GM12892 (cell line): ENCODE results near the gene SPSB3.
"Not testable (repeated sequence)": the region's sequence is repeated elsewhere in the genome, so short reads cannot be mapped to it uniquely, and the experiment has no call there.

Experiments
- DNase-seq: peaks from one replicate; pipeline ENCODE4 v3.0.0; 2011; ENCODE audit not compliant: insufficient read length
- FAIRE-seq: peaks from 2 replicates; lab custom pipeline; 2011; peaks lifted over from hg19 to GRCh38; lab: Jason Lieb, UNC
- POLR2A ChIP-seq: IDR thresholded peaks from 2 replicates; pipeline ENCODE4 v1.6.1; 2011; ENCODE audit warnings: low read depth, low read length, control low read depth
- POLR2AphosphoS5 ChIP-seq: IDR thresholded peaks from 2 replicates; pipeline ENCODE4 v1.6.1; 2011; ENCODE audit warnings: low read depth, low read length, control low read depth
- TAF1 ChIP-seq: IDR thresholded peaks from 2 replicates; pipeline ENCODE4 v1.6.1; 2011; ENCODE audit warnings: low read depth, mild to moderate bottlenecking, control low read depth, low read length, borderline replicate concordance

The SPSB3 gene

GRCh38 chr16:1734816-1735215 is 47.6 kb downstream of the SPSB3 start:
- no peak for FAIRE-seq
- no peak for DNase-seq
- TF ChIP-seq TAF1, result no peak
- TF ChIP-seq POLR2A, result no peak
- no peak for TF ChIP-seq POLR2AphosphoS5

GRCh38 chr16:1734123-1734522 is 48.2 kb downstream of the SPSB3 start:
- no peak for FAIRE-seq
- TF ChIP-seq POLR2A, result no peak
- TF ChIP-seq POLR2AphosphoS5, result no peak
- no peak for TF ChIP-seq TAF1
- DNase-seq, result no peak

- DNase-seq, FAIRE-seq: not testable (repeated sequence)
These were observed 49.8 kb downstream of the SPSB3 start for GRCh38 chr16:1732551-1732987.

- DNase-seq, result no peak
- FAIRE-seq, result no peak
- no peak for TF ChIP-seq POLR2AphosphoS5
- no peak for TF ChIP-seq POLR2A
- no peak for TF ChIP-seq TAF1
These were observed 50.3 kb downstream of the SPSB3 start for GRCh38 chr16:1732071-1732470.

GRCh38 chr16:1731603-1732002 is 50.8 kb downstream of the SPSB3 start:
- FAIRE-seq, result no peak
- no peak for DNase-seq
- TF ChIP-seq POLR2AphosphoS5 (no peak), POLR2A (no peak), TAF1 (no peak)

- no peak for TF ChIP-seq POLR2AphosphoS5
- TF ChIP-seq TAF1, result no peak
- no peak for TF ChIP-seq POLR2A
- DNase-seq, result no peak
- FAIRE-seq, result no peak
These were observed 51.3 kb downstream of the SPSB3 start for GRCh38 chr16:1731073-1731472.

GRCh38 chr16:1729445-1729844 is 52.9 kb downstream of the SPSB3 start:
- TF ChIP-seq POLR2A (no peak), TAF1 (no peak), POLR2AphosphoS5 (no peak)
- FAIRE-seq, result no peak
- no peak for DNase-seq

GRCh38 chr16:1729026-1729425 is 53.3 kb downstream of the SPSB3 start:
- FAIRE-seq, result no peak
- TF ChIP-seq TAF1 (no peak), POLR2A (no peak), POLR2AphosphoS5 (no peak)
- DNase-seq, result no peak

GRCh38 chr16:1727651-1728624 is 54.4 kb downstream of the SPSB3 start:
- DNase-seq (no peak), FAIRE-seq (no peak)
- TF ChIP-seq TAF1, result no peak
- TF ChIP-seq POLR2AphosphoS5, result no peak
- no peak for TF ChIP-seq POLR2A
